ENCODE measurements around the gene MRPL33. TPM values are rescaled to one million over a fixed set of nuclear protein-coding genes. Genes with fewer than 3 reads are reported as not detected.

Gene MRPL33
- total RNA-seq (2014; rRNA removed; shearing (Covaris generic)) = 76.5 and 81.9 TPM in 2 replicates

DNA sequence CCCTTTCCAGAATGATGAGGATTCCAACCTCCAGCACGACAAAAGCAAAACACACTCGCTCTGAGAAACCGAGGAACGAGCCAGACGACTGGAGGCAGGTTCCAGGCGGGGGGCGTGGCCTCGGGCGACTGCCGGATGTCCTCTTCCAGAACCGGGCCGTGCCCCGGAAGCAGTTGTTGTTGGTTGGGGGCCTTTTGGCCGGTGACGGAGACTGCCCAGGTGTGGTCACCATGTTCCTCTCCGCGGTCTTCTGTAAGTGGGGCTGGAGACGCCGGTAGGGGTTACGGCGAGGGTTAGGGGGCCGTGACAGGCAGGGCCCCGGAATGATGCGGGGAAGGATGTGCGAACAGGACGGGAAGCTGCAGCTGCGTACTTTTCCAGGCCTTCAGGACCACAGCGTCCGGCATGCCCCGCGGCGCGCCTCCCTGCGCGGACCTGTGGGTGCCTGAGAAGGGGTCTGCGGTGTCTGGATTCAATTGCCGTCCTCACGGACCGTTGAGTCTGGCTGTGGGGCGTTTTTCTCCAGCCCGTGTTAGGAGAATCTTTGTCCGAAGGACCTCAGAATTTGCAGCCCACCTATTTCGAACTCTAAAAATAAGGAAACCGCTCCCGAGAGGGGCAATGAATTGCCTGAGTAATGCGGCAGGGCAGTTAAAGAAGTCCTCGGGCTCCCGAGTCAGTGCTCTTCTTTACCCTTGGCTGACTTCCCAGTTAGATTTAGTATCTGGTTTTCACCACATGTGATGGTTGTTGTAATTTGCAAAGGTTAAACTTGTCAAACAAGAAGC, at the start of gene MRPL33:
TSS of gene MRPL33 (plus strand) at position 172 of the 788 bp plus-strand sequence. CDS start at position 231, 59 bp downstream.
- Histone ChIP-seq H3K36me3 (replicated peaks; ENCODE audit: control insufficient read depth, insufficient read depth, low read length) (no peaks in the 10 kb centered on the region; the same call in 1 of the 2 replicates), H3K4me3 (ENCODE audit: insufficient read depth, low read depth, low read length) (peak within 1 kb of the TSS; percentile 84), H3K27me3 (ENCODE audit: control insufficient read depth, insufficient read depth, low read length) (no peaks in the 10 kb centered on the region; the same call in 1 of the 2 replicates)
- peak; percentile 95 for DNase-seq

GRCh38 chr2:27721884-27722485, 49.5 kb upstream of the MRPL33 start:
- Histone ChIP-seq H3K27me3 (ENCODE audit: control insufficient read depth, insufficient read depth, low read length) (peaks cover 3% of the 10 kb centered on the region; the same call in 1 of the 2 replicates), H3K36me3 (replicated peaks; ENCODE audit: control insufficient read depth, insufficient read depth, low read length) (no peaks in the 10 kb centered on the region), H3K4me3 (ENCODE audit: insufficient read depth, low read depth, low read length) (no peak overlapping the region)
- DNase-seq = no peak

GRCh38 chr2:27723372-27724144, 48.0 kb upstream of the MRPL33 start:
- Histone ChIP-seq H3K27me3 (ENCODE audit: control insufficient read depth, insufficient read depth, low read length) (peaks cover 1% of the 10 kb centered on the region; the same call in 1 of the 2 replicates), H3K4me3 (ENCODE audit: insufficient read depth, low read depth, low read length) (no peak overlapping the region), H3K36me3 (replicated peaks; ENCODE audit: control insufficient read depth, insufficient read depth, low read length) (no peaks in the 10 kb centered on the region)
- DNase-seq = peak; percentile 83

- no peak for DNase-seq
- Histone ChIP-seq H3K4me3 (ENCODE audit: insufficient read depth, low read depth, low read length) (no peak overlapping the region), H3K36me3 (replicated peaks; ENCODE audit: control insufficient read depth, insufficient read depth, low read length) (no peaks in the 10 kb centered on the region), H3K27me3 (ENCODE audit: control insufficient read depth, insufficient read depth, low read length) (peaks cover 1% of the 10 kb centered on the region; the same call in 1 of the 2 replicates)
Measured at GRCh38 chr2:27724191-27724590, 47.3 kb upstream of the MRPL33 start.

GRCh38 chr2:27724905-27725701, 46.4 kb upstream of the MRPL33 start:
- Histone ChIP-seq H3K4me3 (ENCODE audit: insufficient read depth, low read depth, low read length) (no peak overlapping the region), H3K36me3 (replicated peaks; ENCODE audit: control insufficient read depth, insufficient read depth, low read length) (no peaks in the 10 kb centered on the region), H3K27me3 (ENCODE audit: control insufficient read depth, insufficient read depth, low read length) (no peaks in the 10 kb centered on the region)
- DNase-seq = peak; percentile 41

- no peak for DNase-seq
- Histone ChIP-seq H3K36me3 (replicated peaks; ENCODE audit: control insufficient read depth, insufficient read depth, low read length) (no peaks in the 10 kb centered on the region), H3K4me3 (ENCODE audit: insufficient read depth, low read depth, low read length) (no peak overlapping the region), H3K27me3 (ENCODE audit: control insufficient read depth, insufficient read depth, low read length) (no peaks in the 10 kb centered on the region)
Measured at GRCh38 chr2:27727257-27727656, 44.3 kb upstream of the MRPL33 start.

DNA sequence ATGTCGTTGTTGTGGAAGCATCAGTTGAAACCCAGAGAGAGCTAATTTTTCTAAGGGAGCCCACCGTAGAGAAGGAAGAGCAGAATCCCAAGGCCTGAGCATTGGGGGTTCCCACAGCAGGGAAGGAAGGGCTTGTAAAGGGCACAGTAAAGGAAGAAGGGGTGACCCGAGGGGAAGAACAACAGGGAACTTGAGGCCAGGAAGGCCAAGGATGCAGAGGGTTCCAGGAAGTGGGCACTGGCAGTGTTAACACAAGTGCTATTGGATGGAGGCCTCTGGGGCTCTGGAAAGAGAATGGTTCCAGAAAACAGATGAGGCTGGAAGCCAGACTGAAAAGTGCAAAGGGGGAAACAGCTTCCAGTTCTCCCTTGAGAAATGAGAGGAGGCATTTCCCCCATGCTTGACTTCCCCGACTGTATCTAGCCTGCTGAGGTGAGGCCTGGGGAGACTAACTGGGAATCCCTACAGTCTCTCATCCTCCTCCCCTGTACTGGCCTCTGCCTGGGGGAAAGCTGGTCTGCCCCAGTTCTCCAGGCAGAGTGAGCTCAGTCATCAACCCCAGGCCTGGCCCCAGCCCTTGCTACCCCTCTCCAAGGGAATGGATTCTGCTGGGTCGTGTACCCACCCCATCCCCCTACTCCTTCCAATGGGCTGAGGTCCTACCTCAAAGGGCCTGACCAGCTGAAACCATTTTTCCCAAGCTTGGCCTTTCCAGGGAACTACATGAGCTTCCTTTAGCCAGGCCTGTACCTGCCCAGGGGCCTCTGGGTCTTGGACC, 43.2 kb upstream of the MRPL33 start:
- DNase-seq = no peak

GRCh38 chr2:27729198-27729597, 42.3 kb upstream of the MRPL33 start:
- no peaks in the 10 kb centered on the region for H3K36me3 ChIP-seq (replicated peaks; ENCODE audit: control insufficient read depth, insufficient read depth, low read length)
- no peak for DNase-seq
- no peaks in the 10 kb centered on the region for H3K27me3 ChIP-seq (ENCODE audit: control insufficient read depth, insufficient read depth, low read length)
- no peak overlapping the region for H3K4me3 ChIP-seq (ENCODE audit: insufficient read depth, low read depth, low read length)

More for the DNA sequence above, 43.2 kb upstream of the MRPL33 start:
- Histone ChIP-seq H3K4me3 (ENCODE audit: insufficient read depth, low read depth, low read length) (no peak overlapping the region), H3K27me3 (ENCODE audit: control insufficient read depth, insufficient read depth, low read length) (no peaks in the 10 kb centered on the region), H3K36me3 (replicated peaks; ENCODE audit: control insufficient read depth, insufficient read depth, low read length) (no peaks in the 10 kb centered on the region)

DNA sequence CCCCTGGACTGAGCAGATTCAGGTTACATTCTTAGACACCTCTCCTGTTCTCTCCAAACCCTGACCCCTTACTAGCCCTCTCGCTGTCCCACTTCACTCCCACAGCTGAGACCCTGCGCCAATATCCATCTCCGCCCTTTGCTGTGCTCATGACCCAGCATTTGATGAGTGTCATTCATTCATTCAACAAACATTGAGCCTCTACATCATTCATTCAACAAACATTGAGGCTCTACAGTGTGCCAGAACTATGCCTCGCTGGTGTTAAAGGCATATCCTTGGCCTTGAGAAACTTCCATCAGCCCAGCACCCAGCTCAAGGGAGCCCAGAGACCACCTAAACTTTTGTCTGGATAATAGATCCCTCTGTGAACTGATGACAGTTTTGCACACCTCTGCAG, 41.9 kb upstream of the MRPL33 start:
- no peaks in the 10 kb centered on the region for H3K27me3 ChIP-seq (ENCODE audit: control insufficient read depth, insufficient read depth, low read length)
- H3K4me3 ChIP-seq (ENCODE audit: insufficient read depth, low read depth, low read length) = no peak overlapping the region
- no peaks in the 10 kb centered on the region for H3K36me3 ChIP-seq (replicated peaks; ENCODE audit: control insufficient read depth, insufficient read depth, low read length)
- no peak for DNase-seq

DNA sequence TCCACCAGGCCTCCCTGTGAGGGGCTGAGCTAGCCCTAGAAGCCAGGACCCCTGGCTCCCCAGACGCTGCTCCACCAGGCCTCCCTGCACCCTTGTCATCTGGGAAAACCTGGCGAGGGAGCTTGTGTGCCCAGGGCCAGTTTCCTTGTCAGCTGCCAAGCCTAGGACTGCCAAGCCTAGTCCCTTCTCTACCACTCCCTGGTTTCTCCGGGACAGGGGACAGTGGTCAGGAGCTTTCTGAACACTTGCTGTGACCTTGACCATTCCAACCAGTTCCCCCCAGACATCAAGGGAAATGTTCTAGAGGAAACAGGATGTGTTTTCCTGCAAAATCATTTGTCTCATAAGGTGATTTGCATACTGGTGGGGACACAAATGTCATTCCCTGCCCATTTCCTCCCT, 41.3 kb upstream of the MRPL33 start:
- Histone ChIP-seq H3K36me3 (replicated peaks; ENCODE audit: control insufficient read depth, insufficient read depth, low read length) (no peaks in the 10 kb centered on the region), H3K4me3 (ENCODE audit: insufficient read depth, low read depth, low read length) (no peak overlapping the region), H3K27me3 (ENCODE audit: control insufficient read depth, insufficient read depth, low read length) (no peaks in the 10 kb centered on the region)
- DNase-seq = no peak

GRCh38 chr2:27730980-27731691, 40.4 kb upstream of the MRPL33 start:
- no peaks in the 10 kb centered on the region for H3K27me3 ChIP-seq (ENCODE audit: control insufficient read depth, insufficient read depth, low read length)
- no peak for DNase-seq
- H3K36me3 ChIP-seq (replicated peaks; ENCODE audit: control insufficient read depth, insufficient read depth, low read length) = no peaks in the 10 kb centered on the region
- no peak overlapping the region for H3K4me3 ChIP-seq (ENCODE audit: insufficient read depth, low read depth, low read length)

DNA sequence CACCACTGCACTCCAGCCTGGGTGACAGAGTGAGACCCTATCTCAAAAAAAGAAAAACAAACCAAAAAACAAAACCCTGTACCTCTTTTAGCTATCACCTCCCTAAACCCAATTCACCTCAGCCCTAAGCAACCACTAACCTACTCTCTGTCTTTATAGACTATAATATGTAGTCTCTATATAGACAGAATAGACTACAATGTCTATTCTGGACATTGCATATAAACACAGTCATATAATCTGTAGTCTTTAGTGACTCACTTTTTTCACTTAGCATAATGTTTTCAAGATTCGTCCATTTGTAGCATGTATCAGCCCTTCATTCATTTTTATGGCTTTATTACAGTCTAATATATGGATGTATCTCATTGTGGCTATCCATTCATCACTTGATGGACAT, 37.2 kb upstream of the MRPL33 start:
- no peak for DNase-seq
- H3K4me3 ChIP-seq (ENCODE audit: insufficient read depth, low read depth, low read length) = no peak overlapping the region
- no peaks in the 10 kb centered on the region for H3K36me3 ChIP-seq (replicated peaks; ENCODE audit: control insufficient read depth, insufficient read depth, low read length)
- H3K27me3 ChIP-seq (ENCODE audit: control insufficient read depth, insufficient read depth, low read length) = no peaks in the 10 kb centered on the region
